AG10803 (cell line): ENCODE results near the gene BCAR3.
A peak's percentile ranks its signal among the peaks of the same experiment; 100 is the strongest.

Experiments used
- DNase-seq: peaks from one replicate; pipeline ENCODE4 v3.0.0; 2010; ENCODE audit warnings: low read depth
- H3K4me3 ChIP-seq: 2 replicates; pipeline ENCODE4 v1.5.1; 2011; ENCODE audit warnings: mild to moderate bottlenecking, low read length, control low read depth
- CTCF ChIP-seq: conservative IDR thresholded peaks from 2 replicates; pipeline ENCODE4 v1.5.1; 2011; ENCODE audit warnings: mild to moderate bottlenecking, low read length, control low read depth, inconsistent platforms

Gene BCAR3

GRCh38 chr1:93576346-93576745 is 105.3 kb downstream of the BCAR3 start:
- DNase-seq: peak; percentile 74
- no peak overlapping the region for H3K4me3 ChIP-seq
- no peak for TF ChIP-seq CTCF

- peak; percentile 32 for DNase-seq
- no peak for TF ChIP-seq CTCF
Measured at GRCh38 chr1:93575621-93576284, 105.9 kb downstream of the BCAR3 start.

GRCh38 chr1:93574991-93575390 is 106.6 kb downstream of the BCAR3 start:
- TF ChIP-seq CTCF: no peak
- H3K4me3 ChIP-seq: no peak overlapping the region

More at GRCh38 chr1:93575621-93576284, 105.9 kb downstream of the BCAR3 start:
- no peak overlapping the region for H3K4me3 ChIP-seq

GRCh38 chr1:93574511-93574910 is 107.1 kb downstream of the BCAR3 start:
- H3K4me3 ChIP-seq: no peak overlapping the region
- no peak for TF ChIP-seq CTCF
- no peak for DNase-seq

More at GRCh38 chr1:93574991-93575390, 106.6 kb downstream of the BCAR3 start:
- DNase-seq: no peak

GRCh38 chr1:93573940-93574469 is 107.6 kb downstream of the BCAR3 start:
- H3K4me3 ChIP-seq: no peak overlapping the region
- no peak for TF ChIP-seq CTCF
- DNase-seq: no peak

- H3K4me3 ChIP-seq: no peak overlapping the region
- TF ChIP-seq CTCF: no peak
- DNase-seq: no peak
Measured at GRCh38 chr1:93571623-93572310, 109.9 kb downstream of the BCAR3 start.

GRCh38 chr1:93569489-93569888 is 112.1 kb downstream of the BCAR3 start:
- no peak for TF ChIP-seq CTCF

More at GRCh38 chr1:93569489-93569888, 112.1 kb downstream of the BCAR3 start:
- H3K4me3 ChIP-seq: no peak overlapping the region
- no peak for DNase-seq
